ENCODE measurements around the gene PRR14L.

- TF ChIP-seq POLR2AphosphoS5 (IDR thresholded peaks at IDR 0.05): no peak
- no peak for TF ChIP-seq CTCF (IDR thresholded peaks at IDR 0.05)
Observed at GRCh38 chr22:31659246-31659645, 90.7 kb downstream of the PRR14L start.

Data from upper lobe of left lung (tissue), 4 donors.